HepG2 (cell line): Measurements from ENCODE around the gene NHSL1. TPM values are rescaled to one million over a fixed set of nuclear protein-coding genes. Genes with fewer than 3 reads are reported as not detected.
A peak's percentile ranks its signal among the peaks of the same experiment; 100 is the strongest.

ENCODE experiments used
- ATAC-seq: fragments of 200-7000 bp; cut with Tn5 transposase; 3 replicates; pipeline ENCODE4 v1.9.1; 2020; ENCODE audit warnings: mild to moderate bottlenecking, moderate library complexity
- BruUV-seq: library from RNA; stranded (reverse); fragments of 400-500 nt; replicated peaks from 2 replicates; lab custom pipeline; 2021; lab: Mats Ljungman, UMichigan
- CTCF ChIA-PET: fragments of 300-600 bp; formaldehyde crosslinking; extraction: SDS; loops from one replicate; lab custom pipeline; 2021; ENCODE audit warnings: low total read pairs, inconsistent platforms, low intra/inter-chr PET ratio; lab: Yijun Ruan, JAX
- POLR2A ChIA-PET: fragments of 350-600 bp; sonication (Branson Sonifier 250); formaldehyde crosslinking; loops from one replicate; lab custom pipeline; 2020; ENCODE audit warnings: antibody characterized with exemption, inconsistent platforms; lab: Yijun Ruan, JAX
- DNase-seq: peaks from one replicate; pipeline ENCODE4 v3.0.0-alpha.2; 2015; ENCODE audit warnings: low spot score
- FAIRE-seq: peaks from 3 replicates; lab custom pipeline; 2011; peaks lifted over from hg19 to GRCh38; lab: Jason Lieb, UNC
- H2AFZ ChIP-seq: one replicate; pipeline ENCODE4 v1.6.1; 2011; ENCODE audit warnings: low read length, inconsistent platforms
- H3K27ac ChIP-seq: fragments of 300-600 bp; 3 replicates; pipeline ENCODE4 v1.8.0; 2011; ENCODE audit warnings: mixed run types, mild to moderate bottlenecking, mixed read lengths, low read length, inconsistent platforms; ENCODE audit not compliant: insufficient read depth; ENCODE audit errors: extremely low read length
- H3K27me3 ChIP-seq, 2 experiments: fragments of 200-600 bp in 1 of 2; 2 replicates in 1 of 2; 3 replicates in 1 of 2; pipeline versions ENCODE4 v1.6.0 to v1.8.0; 2011; ENCODE audit warnings: low read length in 2 of 2, mild to moderate bottlenecking in 2 of 2, moderate library complexity in 2 of 2, inconsistent platforms in 1 of 2; ENCODE audit not compliant: insufficient read depth in 2 of 2, control insufficient read depth in 1 of 2
- H3K36me3 ChIP-seq, 2 experiments: fragments of 200-600 bp in 1 of 2; replicated peaks in 1 of 2; 2 replicates in 1 of 2; 3 replicates in 1 of 2; pipeline versions ENCODE4 v1.5.1 to v1.8.0; 2011; ENCODE audit warnings: low read length in 2 of 2, inconsistent platforms in 1 of 2; ENCODE audit not compliant: insufficient read depth in 2 of 2, control insufficient read depth in 1 of 2
- H3K4me1 ChIP-seq: 2 replicates; pipeline ENCODE4 v1.5.1; 2012; ENCODE audit warnings: low read length, inconsistent platforms; ENCODE audit not compliant: insufficient read depth
- H3K4me2 ChIP-seq: 2 replicates; pipeline ENCODE4 v1.6.0; 2011; ENCODE audit warnings: low read depth, low read length, inconsistent platforms
- H3K4me3 ChIP-seq, 3 experiments: fragments of 200-600 bp in 1 of 3; sonication (generic), shearing (Covaris generic) in 1 of 3; replicated peaks in 1 of 3; 2 replicates each; pipeline ENCODE4 v1.5.1; 2011 to 2016; ENCODE audit warnings: low read length in 3 of 3, inconsistent platforms in 2 of 3, low read depth in 2 of 3, mild to moderate bottlenecking in 2 of 3, control low read depth in 1 of 3, mixed read lengths in 1 of 3; ENCODE audit not compliant: insufficient read depth in 1 of 3
- H3K79me2 ChIP-seq: one replicate; pipeline ENCODE4 v1.6.1; 2011; ENCODE audit warnings: low read length, inconsistent platforms; ENCODE audit not compliant: insufficient read depth
- H3K9ac ChIP-seq: 2 replicates; pipeline ENCODE4 v1.6.0; 2011; ENCODE audit warnings: mild to moderate bottlenecking, low read depth, low read length, inconsistent platforms; ENCODE audit not compliant: insufficient read depth
- H3K9me3 ChIP-seq: 2 replicates; pipeline ENCODE4 v1.5.1; 2012; ENCODE audit warnings: mild to moderate bottlenecking, low read length
- H4K20me1 ChIP-seq: 2 replicates; pipeline ENCODE4 v1.6.0; 2011; ENCODE audit warnings: inconsistent platforms, mild to moderate bottlenecking, low read length, moderate library complexity; ENCODE audit not compliant: insufficient read depth
- CENPT ChIP-seq: sonication (generic); formaldehyde crosslinking; IDR thresholded peaks from 2 replicates; pipeline ENCODE4 v1.8.0; 2022; ENCODE audit warnings: low read depth, mild to moderate bottlenecking, moderate library complexity, missing genetic modification reagents
- FOXA3 ChIP-seq: IDR thresholded peaks from 2 replicates; pipeline ENCODE4 v1.6.1; 2016; ENCODE audit warnings: missing genetic modification reagents, missing compliant biosample characterization
- HBP1 ChIP-seq: IDR thresholded peaks from 2 replicates; pipeline ENCODE4 v1.6.1; 2016; ENCODE audit warnings: low read depth, control low read depth
- KIAA2018 ChIP-seq: sonication (generic); formaldehyde crosslinking; IDR thresholded peaks from 2 replicates; pipeline ENCODE4 v1.5.0; 2020; ENCODE audit warnings: mild to moderate bottlenecking, missing genetic modification reagents, borderline replicate concordance
- PATZ1 ChIP-seq: sonication (generic); formaldehyde crosslinking; IDR thresholded peaks from 2 replicates; pipeline ENCODE4 v1.4.0; 2020; ENCODE audit warnings: missing genetic modification reagents
- RAD21 ChIP-seq: fragments of 450-650 bp; formaldehyde crosslinking; IDR thresholded peaks from 2 replicates; pipeline ENCODE4 v1.5.0; 2020; ENCODE audit warnings: mild to moderate bottlenecking
- SRSF1 ChIP-seq: fragments of 200-400 bp; formaldehyde crosslinking; optimal IDR thresholded peaks from 2 replicates; pipeline ENCODE3; 2017; ENCODE audit warnings: mild to moderate bottlenecking, low read depth, low read length, moderate library complexity
- ZFP37 ChIP-seq: sonication (generic); formaldehyde crosslinking; IDR thresholded peaks from 2 replicates; pipeline ENCODE4 v1.4.0; 2020; ENCODE audit warnings: missing genetic modification reagents, borderline replicate concordance
- ZFX ChIP-seq: sonication (generic); formaldehyde crosslinking; IDR thresholded peaks from 2 replicates; pipeline ENCODE4 v1.4.0; 2020; ENCODE audit warnings: mild to moderate bottlenecking, low read depth, missing genetic modification reagents, moderate library complexity
- ZNF619 ChIP-seq: sonication (generic); formaldehyde crosslinking; IDR thresholded peaks from 2 replicates; pipeline ENCODE4 v1.4.0; 2020; ENCODE audit warnings: mild to moderate bottlenecking, missing genetic modification reagents
- ZNF652 ChIP-seq: IDR thresholded peaks from 2 replicates; pipeline ENCODE4 v1.6.1; 2016; ENCODE audit warnings: low read depth, borderline replicate concordance
- ZNF772 ChIP-seq: sonication (generic); formaldehyde crosslinking; IDR thresholded peaks from 2 replicates; pipeline ENCODE4 v1.5.0; 2020; ENCODE audit warnings: mild to moderate bottlenecking, missing genetic modification reagents
- WGBS: methylation state at CpG from one replicate; pipeline ENCODE4 v1.1.6; 2017; ENCODE audit warnings: low lambda C conversion rate; 5-methylcytosine and 5-hydroxymethylcytosine counted together
- in situ Hi-C: cut with HindIII; loops from 2 replicates; pipeline ENCODE4 v1.10.0; 2017; ENCODE audit warnings: low pct_unique_long_range_greater_than_20kb; ENCODE audit not compliant: extremely low pct_ligation_motif_present
- intact Hi-C: fragments of 100-400 bp; cut with micrococcal nuclease; formaldehyde crosslinking; loops from one replicate; pipeline ENCODE4 v1.10.0; 2022; ENCODE audit not compliant: unreplicated experiment
- polyA plus RNA-seq, 8 experiments: library from polyadenylated mRNA; depleted of rRNA in 3 of 8; stranded (reverse) in 7 of 8; unstranded in 1 of 8; fragments of >200 nt; fragmentation: Illumina TruSeq in 4 of 8; extraction: Trizol in 4 of 8; gene quantifications; 2 replicates each; pipeline versions ENCODE4 v1.2.1 to v1.2.3, GENCODE V29; 2011 to 2016; ENCODE audit warnings: low read depth in 4 of 8, missing spikeins in 1 of 8, mixed read lengths in 1 of 8; ENCODE audit not compliant: insufficient read depth in 1 of 8
- total RNA-seq, 5 experiments: library from RNA; depleted of rRNA; stranded (reverse); fragments of >200 nt; fragmentation: Illumina TruSeq; extraction: Trizol; gene quantifications; 2 replicates each; pipeline ENCODE4 v1.2.3, GENCODE V29; 2016; ENCODE audit warnings: low read depth in 1 of 5

Gene NHSL1
- total and polyA plus RNA-seq, 2 of the 13 experiments (the other 11 are each of a cell fraction or from before 2014, with no cell fraction given) = 24.9 to 53.6 TPM

- peak; percentile 73 for FAIRE-seq
- H3K4me1 ChIP-seq = peaks cover 54% of the 10 kb centered on the region
- no peak for TF ChIP-seq SRSF1
- 0 out of 2 replicates have a peak, but pooled peaks have one; percentile 29 for TF ChIP-seq FOXA3 (CRISPR knock-in tag)
- TF ChIP-seq ZFP37 (CRISPR knock-in tag) = no peak
- no peak for TF ChIP-seq PATZ1
- no peak for TF ChIP-seq CENPT (CRISPR knock-in tag)
- TF ChIP-seq ZNF772 (CRISPR knock-in tag) = no peak
- no peak for TF ChIP-seq ZNF619 (CRISPR knock-in tag)
- TF ChIP-seq ZNF652 (CRISPR knock-in tag) = no peak
- TF ChIP-seq RAD21 (CRISPR knock-in tag) = peak; percentile 63; the same call in 1 of the 2 replicates
- TF ChIP-seq ZFX (CRISPR knock-in tag) = no peak
- no peak for TF ChIP-seq KIAA2018 (CRISPR knock-in tag)
- TF ChIP-seq HBP1 = no peak
Observed at GRCh38 chr6:138509371-138509770, 10.1 kb upstream of the NHSL1 start.

More at GRCh38 chr6:138509371-138509770, 10.1 kb upstream of the NHSL1 start:
- Histone ChIP-seq H3K9ac (no peak overlapping the region), H3K27me3 (no peaks in the 10 kb centered on the region), H4K20me1 (no peaks in the 10 kb centered on the region), H3K27ac (no peak overlapping the region), H3K9me3 (no peaks in the 10 kb centered on the region), H2AFZ (no peak overlapping the region), H3K79me2 (peaks cover 49% of the 10 kb centered on the region), H3K36me3 (no peaks in the 10 kb centered on the region), H3K4me2 (no peak overlapping the region), H3K4me3 (no peak overlapping the region)
- ChIA-PET CTCF (interaction anchor here (1.3 to 3.1 kb wide), 3 partner anchors 8 to 105 kb away, joined by 3 to 17 read pairs (median 4); partner anchors contain the start of gene HEBP2), POLR2A (interaction anchor here (0.6 kb wide), 1 partner anchor 66 kb away, joined by 3 read pairs; no protein-coding TSS in a partner anchor)
- DNase-seq = peak; percentile 71
- peak; percentile 31; the same call in 2 of the 3 replicates for ATAC-seq
- BruUV-seq = no TSS peak
- intact Hi-C loops = loop anchor here (2.0 to 5.0 kb wide), 4 partner anchors 41 to 392 kb away; no protein-coding TSS in a partner anchor
- 30% methylated on average over 6 of the region's 6 CpGs for WGBS
- in situ Hi-C loops = loop anchor here (5.0 kb wide), 2 partner anchors 77 to 392 kb away; no protein-coding TSS in a partner anchor
